HCT116 (cell line): Measurements from ENCODE around the gene KCNV2.

Experiments used
- CTCF ChIP-seq, 3 experiments: fragments of 200-600 bp in 1 of 3; sonication (generic) in 1 of 3; IDR thresholded peaks in 2 of 3; conservative IDR thresholded peaks in 1 of 3; 2 replicates each; pipeline ENCODE4 v1.5.1; 2012 to 2017; ENCODE audit warnings: low read depth in 2 of 3, low read length in 2 of 3, antibody characterized with exemption in 1 of 3, borderline replicate concordance in 1 of 3, control low read depth in 1 of 3, mild to moderate bottlenecking in 1 of 3, mixed read lengths in 1 of 3, mixed run types in 1 of 3, moderate library complexity in 1 of 3; ENCODE audit not compliant: insufficient read depth in 1 of 3
- EZH2 ChIP-seq: fragments of 200-600 bp; sonication (generic); IDR thresholded peaks from 2 replicates; pipeline ENCODE4 v1.6.1; 2017; ENCODE audit warnings: antibody characterized with exemption, mixed run types
- EZH2phosphoT487 ChIP-seq: fragments of 200-600 bp; IDR thresholded peaks from 2 replicates; pipeline ENCODE4 v1.6.1; 2018; ENCODE audit warnings: antibody characterized with exemption, borderline replicate concordance
- JUND ChIP-seq: IDR thresholded peaks from 2 replicates; pipeline ENCODE4 v1.6.1; 2012
- MAX ChIP-seq: IDR thresholded peaks from 2 replicates; pipeline ENCODE4 v1.6.1; 2012
- POLR2A ChIP-seq: IDR thresholded peaks from 2 replicates; pipeline ENCODE4 v1.7.0; 2011; ENCODE audit warnings: borderline replicate concordance; ENCODE audit not compliant: insufficient read depth, insufficient read length; ENCODE audit errors: extremely low read depth
- POLR2AphosphoS5 ChIP-seq: IDR thresholded peaks from 2 replicates; pipeline ENCODE4 v1.6.1; 2011; ENCODE audit warnings: mild to moderate bottlenecking, low read depth, low read length, moderate library complexity
- REST ChIP-seq: IDR thresholded peaks from 2 replicates; pipeline ENCODE4 v1.6.1; 2012; ENCODE audit warnings: low read depth
- SP1 ChIP-seq: IDR thresholded peaks from 2 replicates; pipeline ENCODE4 v1.6.1; 2012; ENCODE audit warnings: low read depth
- TCF7L2 ChIP-seq: IDR thresholded peaks from 2 replicates; pipeline ENCODE4 v1.7.0; 2011; ENCODE audit warnings: borderline replicate concordance, inconsistent platforms; ENCODE audit not compliant: insufficient read depth, insufficient read length; ENCODE audit errors: extremely low read depth
- YY1 ChIP-seq: IDR thresholded peaks from 2 replicates; pipeline ENCODE4 v1.6.1; 2011; ENCODE audit warnings: low read length, low read depth, moderate library complexity, mild to moderate bottlenecking; ENCODE audit not compliant: insufficient replicate concordance; ENCODE audit errors: extremely low read depth
- ZBTB33 ChIP-seq: IDR thresholded peaks from 2 replicates; pipeline ENCODE4 v1.6.1; 2011; ENCODE audit warnings: mild to moderate bottlenecking, low read length, moderate library complexity; ENCODE audit not compliant: insufficient replicate concordance; ENCODE audit errors: extremely low read depth
- ZNF274 ChIP-seq: fragments of 200-500 bp; sonication (Bioruptor generic); IDR thresholded peaks from 2 replicates; pipeline ENCODE4 v1.6.1; 2014; ENCODE audit warnings: mild to moderate bottlenecking, low read depth, low read length, inconsistent platforms

- TF ChIP-seq JUND: no peak
- TF ChIP-seq CTCF (IDR thresholded peaks at IDR 0.05 in 2 of 3, conservative IDR thresholded peaks at IDR 0.05 in 1 of 3; ENCODE audit: borderline replicate concordance in 1 of 3, insufficient read depth in 1 of 3, low read depth in 2 of 3, low read length in 2 of 3): no peak
- no peak for TF ChIP-seq POLR2A
- no peak for TF ChIP-seq MAX
- no peak for TF ChIP-seq EZH2phosphoT487
- no peak for TF ChIP-seq TCF7L2
- no peak for TF ChIP-seq SP1
- TF ChIP-seq ZBTB33: no peak
- TF ChIP-seq POLR2AphosphoS5: no peak
- TF ChIP-seq ZNF274: no peak
- TF ChIP-seq REST: no peak
- TF ChIP-seq EZH2: no peak
- TF ChIP-seq YY1: no peak
These were observed 5.6 kb upstream of the KCNV2 start for GRCh38 chr9:2711716-2712115.
